Right lobe of liver (tissue), 6 donors: ENCODE measurements around the gene KANSL1. TPM values are rescaled to one million over a fixed set of nuclear protein-coding genes. Genes with fewer than 3 reads are reported as not detected.

Source experiments
- ATAC-seq, 4 donors: fragments of 200-7000 bp; cut with Tn5 transposase; one replicate each; pipeline ENCODE4 v1.9.1; 2020; ENCODE audit warnings: mild to moderate bottlenecking in 4 of 4, moderate library complexity in 4 of 4
- DNase-seq, 3 donors: peaks; one replicate each; pipeline ENCODE4 v3.0.0-alpha.2; 2020
- H3K27ac ChIP-seq, 3 donors: fragments of 200-600 bp; one replicate each; pipeline ENCODE4 v1.8.0; 2022
- H3K27me3 ChIP-seq, 2 donors: fragments of 200-600 bp; one replicate each; pipeline ENCODE4 v1.8.0; 2022
- H3K36me3 ChIP-seq, 4 donors: fragments of 200-600 bp; sonication (generic) in 1 of 4; one replicate each; pipeline versions ENCODE4 v1.5.1 to v1.8.0; 2017 to 2022; ENCODE audit warnings: control low read depth in 1 of 4
- H3K4me1 ChIP-seq, 4 donors: fragments of 200-600 bp; sonication (generic) in 1 of 4; one replicate each; pipeline versions ENCODE4 v1.5.1 to v1.8.0; 2017 to 2022; ENCODE audit warnings: control low read depth in 1 of 4
- H3K4me3 ChIP-seq, 3 donors: fragments of 200-600 bp; one replicate each; pipeline ENCODE4 v1.8.0; 2022
- H3K9me3 ChIP-seq, 4 donors: fragments of 200-600 bp; sonication (generic) in 1 of 4; one replicate each; pipeline versions ENCODE4 v1.5.1 to v1.8.0; 2017 to 2022; ENCODE audit warnings: control low read depth in 1 of 4
- CTCF ChIP-seq, 4 donors: fragments of 200-600 bp in 3 of 4; fragments of 450-650 bp in 1 of 4; IDR thresholded peaks; one replicate each; pipeline versions ENCODE4 v1.5.1 to v1.8.0; 2016 to 2022; ENCODE audit warnings: antibody characterized with exemption in 4 of 4, mild to moderate bottlenecking in 2 of 4
- POLR2A ChIP-seq: fragments of 450-650 bp; IDR thresholded peaks from one replicate; pipeline ENCODE4 v1.6.1; 2017; ENCODE audit warnings: antibody characterized with exemption, mild to moderate bottlenecking
- WGBS: methylation state at CpG from one replicate; pipeline ENCODE4 v1.1.6; 2018; ENCODE audit warnings: low coverage, low lambda C conversion rate; ENCODE audit not compliant: insufficient coverage; ENCODE audit errors: missing lambda C conversion rate; 5-methylcytosine and 5-hydroxymethylcytosine counted together
- intact Hi-C, 2 donors: fragments of 100-400 bp; cut with DNase I; formaldehyde crosslinking; loops; one replicate each; pipeline versions ENCODE4 v1.11.2 to v1.14.1; 2022
- total RNA-seq, 6 experiments: library from RNA; depleted of rRNA in 2 of 6; stranded (reverse); fragments of >200 nt in 2 of 6; fragmentation: NEBNext Ultra II Directional in 3 of 6; extraction: Animal tissue kit (Norgen Biotek cat#: 25700) in 3 of 6; gene quantifications; one replicate each; pipeline versions ENCODE4 v1.1.0 to v1.2.4, GENCODE V29; 2016 to 2023
- donor health status: DM: no; HTN: yes; CAD: no.
- donor health status: DM: no; HTN: no; CAD: no.
- donor health status: DM: no; HTN: no; CAD: no.
- donor health status: DM: no; HTN: yes; CAD: no.
- donor health status: DM: no; HTN: yes; CAD: no.

KANSL1 gene
- total RNA-seq, 6 experiments from 2014 or later, result 23.1 to 29.5 (median 25.9) TPM

GRCh38 chr17:46036491-46036890, 156.7 kb downstream of the KANSL1 start:
- whole genome bisulfite sequencing, result no CpG with 5 or more reads among the region's 6 CpGs
- DNase-seq (no peak), ATAC-seq (no peak)
- Histone ChIP-seq H3K27me3 (no peaks in the 10 kb centered on the region), H3K36me3 (peaks cover 0 to 94% (median 51%) of the 10 kb centered on the region in 4 donors), H3K27ac (no peak overlapping the region), H3K4me3 (no peak overlapping the region), H3K9me3 (no peaks in the 10 kb centered on the region), H3K4me1 (no peaks in the 10 kb centered on the region)
- intact Hi-C loops, result no loop called here
- no peak for TF ChIP-seq CTCF (IDR thresholded peaks at IDR 0.05)
- no peak for TF ChIP-seq POLR2A

- Histone ChIP-seq H3K9me3 (no peaks in the 10 kb centered on the region), H3K4me1 (no peaks in the 10 kb centered on the region), H3K27ac (no peak overlapping the region), H3K4me3 (no peak overlapping the region), H3K36me3 (peaks cover 0 to 96% (median 51%) of the 10 kb centered on the region in 4 donors), H3K27me3 (no peaks in the 10 kb centered on the region)
- intact Hi-C loops, result no loop called here
- WGBS, result 90% methylated on average over 3 of the region's 3 CpGs
- ATAC-seq (no peak), DNase-seq (no peak)
- TF ChIP-seq CTCF (IDR thresholded peaks at IDR 0.05), result no peak
- TF ChIP-seq POLR2A, result no peak
Observed at GRCh38 chr17:46035112-46035818, 158.0 kb downstream of the KANSL1 start.

DNA sequence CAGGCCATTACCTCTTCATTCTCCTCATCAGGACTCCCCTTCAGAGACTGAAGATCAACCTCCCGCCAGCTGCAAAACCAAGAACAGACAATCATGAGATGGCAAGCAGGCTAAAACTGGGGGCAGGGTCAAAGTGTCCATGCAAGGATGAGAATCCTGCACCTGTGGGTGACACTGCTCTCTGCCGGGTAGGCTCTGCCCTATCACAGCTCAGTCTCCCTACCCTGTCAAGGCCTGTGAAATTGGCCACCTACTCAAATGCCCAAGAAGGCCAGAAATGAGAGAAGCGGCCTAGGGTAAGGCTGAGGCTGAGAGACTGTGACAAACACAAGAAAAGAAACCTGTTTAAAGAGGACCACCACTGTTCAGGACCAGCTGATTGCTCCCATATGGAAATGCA, 159.8 kb downstream of the KANSL1 start:
- H3K27me3 ChIP-seq, result no peaks in the 10 kb centered on the region

DNA sequence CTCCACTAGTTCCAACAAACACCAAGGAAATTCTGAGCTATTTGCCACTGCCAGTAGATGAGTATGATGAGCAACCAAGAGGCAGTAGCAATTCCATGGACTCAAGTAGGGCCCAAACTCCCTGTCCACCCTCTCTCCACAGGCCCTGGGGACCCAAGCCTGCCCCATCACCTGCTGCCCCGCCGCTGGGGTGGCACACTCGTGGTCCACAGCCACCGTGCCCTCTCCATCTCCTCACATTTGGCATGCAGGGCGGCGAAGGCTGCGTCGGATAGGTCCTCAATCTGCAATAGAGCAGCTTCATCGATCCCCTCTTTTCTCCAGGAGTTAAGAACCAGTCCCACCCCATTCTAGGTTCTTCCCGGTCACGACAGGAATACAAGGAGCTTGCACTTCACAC, 160.3 kb downstream of the KANSL1 start:
- no peak overlapping the region for H3K4me3 ChIP-seq
- H3K4me1 ChIP-seq, result no peaks in the 10 kb centered on the region
- H3K9me3 ChIP-seq, result no peaks in the 10 kb centered on the region
- peaks cover 0 to 80% (median 38%) of the 10 kb centered on the region in 4 donors for H3K36me3 ChIP-seq
- intact Hi-C loops, result no loop called here
- WGBS, result 97% methylated on average over 10 of the region's 11 CpGs
- ATAC-seq (peak in 1 of 4 donors; percentile 25), DNase-seq (no peak)
- TF ChIP-seq CTCF (IDR thresholded peaks at IDR 0.05) (no peak), POLR2A (no peak)
- H3K27me3 ChIP-seq, result no peaks in the 10 kb centered on the region
- H3K27ac ChIP-seq, result no peak overlapping the region

More for the DNA sequence above, 159.8 kb downstream of the KANSL1 start:
- Histone ChIP-seq H3K9me3 (no peaks in the 10 kb centered on the region), H3K36me3 (peaks cover 0 to 85% (median 43%) of the 10 kb centered on the region in 4 donors), H3K4me3 (no peak overlapping the region), H3K27ac (no peak overlapping the region), H3K4me1 (no peaks in the 10 kb centered on the region)
- DNase-seq (no peak), ATAC-seq (peak in 1 of 4 donors; percentile 8)
- 100% methylated on average over 1 of the region's 3 CpGs for WGBS
- TF ChIP-seq CTCF (IDR thresholded peaks at IDR 0.05), result no peak
- intact Hi-C loops, result no loop called here
